GM12891 (cell line): Measurements from ENCODE around the gene GIGYF2.
"Not testable (repeated sequence)": the region's sequence is repeated elsewhere in the genome, so short reads cannot be mapped to it uniquely, and the experiment has no call there.

Source experiments
- POLR2A ChIP-seq: IDR thresholded peaks from 2 replicates; pipeline ENCODE4 v1.6.1; 2011; ENCODE audit warnings: low read depth, low read length, control low read depth
- POLR2AphosphoS5 ChIP-seq: IDR thresholded peaks from 2 replicates; pipeline ENCODE4 v1.6.1; 2011; ENCODE audit warnings: low read depth, low read length, control low read depth

- TF ChIP-seq POLR2A, POLR2AphosphoS5: not testable (repeated sequence)
These were observed 22.9 kb downstream of the GIGYF2 start for GRCh38 chr2:232720056-232720455.
